GM12878 (cell line): ENCODE data around the gene H1-8. TPM values are rescaled to one million over a fixed set of nuclear protein-coding genes. Genes with fewer than 3 reads are reported as not detected.

Experiments used
- ATAC-seq: fragments of 200-7000 bp; cut with Tn5 transposase; 3 replicates; pipeline ENCODE4 v1.9.1; 2020; ENCODE audit warnings: mild to moderate bottlenecking, moderate library complexity
- BruUV-seq: library from RNA; stranded (reverse); fragments of 400-500 nt; replicated peaks from 2 replicates; lab custom pipeline; 2021; lab: Mats Ljungman, UMichigan
- CTCF ChIA-PET: fragments of 300-600 bp; sonication (Branson Sonifier 250); formaldehyde crosslinking; extraction: SDS; loops from one replicate; lab custom pipeline; 2021; ENCODE audit warnings: inconsistent platforms; lab: Yijun Ruan, JAX
- POLR2A ChIA-PET: fragments of 350-600 bp; formaldehyde crosslinking; extraction: SDS; loops from one replicate; lab custom pipeline; 2021; ENCODE audit warnings: inconsistent platforms; lab: Charles Lee
- RAD21 ChIA-PET: fragments of 300-600 bp; sonication (Branson Sonifier 250); formaldehyde crosslinking; loops from one replicate; lab custom pipeline; 2023; ENCODE audit warnings: antibody characterized with exemption; ENCODE audit not compliant: unreplicated experiment; lab: Charles Lee
- SMC1A ChIA-PET: fragments of 300-600 bp; sonication (Branson Sonifier 250); formaldehyde crosslinking; loops from one replicate; lab custom pipeline; 2023; ENCODE audit not compliant: unreplicated experiment, uncharacterized antibody; lab: Charles Lee
- DNase-seq: peaks from one replicate; pipeline ENCODE4 v3.0.0-alpha.2; 2011; ENCODE audit warnings: low read depth, low spot score
- FAIRE-seq: peaks from 3 replicates; lab custom pipeline; 2011; peaks lifted over from hg19 to GRCh38; lab: Jason Lieb, UNC
- H2AFZ ChIP-seq: 2 replicates; pipeline ENCODE4 v1.6.0; 2011; ENCODE audit warnings: low read depth, low read length, control low read depth; ENCODE audit not compliant: control insufficient read depth
- H3K27ac ChIP-seq: 2 replicates; pipeline ENCODE4 v1.5.1; 2011; ENCODE audit warnings: control low read depth; ENCODE audit not compliant: control insufficient read depth, insufficient read depth
- H3K27me3 ChIP-seq, 2 experiments: replicated peaks in 1 of 2; 2 replicates each; pipeline versions ENCODE4 v1.6.0 to v1.6.1; 2011; ENCODE audit warnings: low read length in 1 of 2; ENCODE audit not compliant: control insufficient read depth in 2 of 2, insufficient read depth in 2 of 2
- H3K36me3 ChIP-seq, 2 experiments: 2 replicates each; pipeline ENCODE4 v1.5.1; 2011; ENCODE audit warnings: low read length in 1 of 2; ENCODE audit not compliant: control insufficient read depth in 2 of 2, insufficient read depth in 2 of 2
- H3K4me1 ChIP-seq: 2 replicates; pipeline ENCODE4 v1.6.1; 2011; ENCODE audit warnings: mild to moderate bottlenecking, low read length, moderate library complexity, mixed read lengths; ENCODE audit not compliant: control insufficient read depth, insufficient read depth
- H3K4me2 ChIP-seq: 2 replicates; pipeline ENCODE4 v1.6.0; 2011; ENCODE audit warnings: control low read depth; ENCODE audit not compliant: control insufficient read depth, insufficient read depth
- H3K4me3 ChIP-seq: fragments of 200-600 bp; sonication (generic); 2 replicates; pipeline ENCODE4 v1.5.1; 2016
- H3K79me2 ChIP-seq: 2 replicates; pipeline ENCODE4 v1.6.0; 2011; ENCODE audit warnings: low read length; ENCODE audit not compliant: control insufficient read depth, insufficient read depth
- H3K9ac ChIP-seq: 2 replicates; pipeline ENCODE4 v1.8.0; 2011; ENCODE audit warnings: low read length, control low read depth, mixed read lengths; ENCODE audit not compliant: control insufficient read depth, insufficient read depth
- H3K9me3 ChIP-seq: replicated peaks from 3 replicates; pipeline ENCODE4 v1.5.1; 2011; ENCODE audit warnings: mild to moderate bottlenecking, low read length; ENCODE audit not compliant: control insufficient read depth, insufficient read depth
- H4K20me1 ChIP-seq: 2 replicates; pipeline ENCODE4 v1.6.0; 2011; ENCODE audit not compliant: control insufficient read depth, insufficient read depth
- CREM ChIP-seq: IDR thresholded peaks from 2 replicates; pipeline ENCODE4 v1.6.1; 2014; ENCODE audit warnings: antibody characterized with exemption, low read depth
- EGR1 ChIP-seq, 2 experiments: IDR thresholded peaks; 1 replicate in 1 of 2; 2 replicates in 1 of 2; pipeline ENCODE4 v1.6.1; 2011 to 2012; ENCODE audit warnings: low read depth in 2 of 2, low read length in 2 of 2, borderline replicate concordance in 1 of 2, mild to moderate bottlenecking in 1 of 2, moderate library complexity in 1 of 2
- JUNB ChIP-seq: IDR thresholded peaks from 2 replicates; pipeline ENCODE4 v1.6.1; 2016; ENCODE audit warnings: antibody characterized with exemption, mild to moderate bottlenecking
- JUND ChIP-seq: IDR thresholded peaks from 2 replicates; pipeline ENCODE4 v1.6.1; 2012; ENCODE audit warnings: low read depth, mild to moderate bottlenecking, low read length, improper control_type of control experiment, moderate library complexity
- POLR2AphosphoS5 ChIP-seq: IDR thresholded peaks from 2 replicates; pipeline ENCODE4 v1.6.1; 2011; ENCODE audit warnings: mild to moderate bottlenecking, low read length, inconsistent platforms
- RAD21 ChIP-seq: IDR thresholded peaks from 2 replicates; pipeline ENCODE4 v1.6.1; 2011; ENCODE audit warnings: mild to moderate bottlenecking, low read depth, low read length, moderate library complexity; ENCODE audit not compliant: insufficient read depth
- SMAD5 ChIP-seq: IDR thresholded peaks from 2 replicates; pipeline ENCODE4 v1.6.1; 2016; ENCODE audit warnings: antibody characterized with exemption, low read depth
- SPI1 ChIP-seq: IDR thresholded peaks from 2 replicates; pipeline ENCODE4 v1.6.1; 2011; ENCODE audit warnings: low read depth, mild to moderate bottlenecking, low read length, moderate library complexity, borderline replicate concordance; ENCODE audit not compliant: insufficient read depth
- ZNF592 ChIP-seq: fragments of 450-650 bp; IDR thresholded peaks from 2 replicates; pipeline ENCODE4 v1.6.1; 2017; ENCODE audit warnings: mild to moderate bottlenecking, moderate library complexity
- WGBS: methylation state at CpG from one replicate; pipeline ENCODE4 v1.1.6; 2016; ENCODE audit warnings: low lambda C conversion rate; ENCODE audit not compliant: insufficient replicate concordance, insufficient coverage; ENCODE audit errors: missing lambda C conversion rate; 5-methylcytosine and 5-hydroxymethylcytosine counted together
- in situ Hi-C: fragments of 300-500 bp; cut with MboI; formaldehyde crosslinking; loops from 9 replicates; pipeline ENCODE4 v1.14.3; 2018; ENCODE audit warnings: mixed read lengths
- intact Hi-C: fragments of 100-400 bp; cut with micrococcal nuclease; formaldehyde crosslinking; loops from one replicate; pipeline ENCODE4 v1.14.2; 2022; ENCODE audit not compliant: unreplicated experiment
- polyA plus RNA-seq, 11 experiments: library from polyadenylated mRNA; depleted of rRNA in 4 of 11; unstranded in 6 of 11; stranded (reverse) in 5 of 11; fragments of >200 nt; fragmentation: Nextera tagmentation in 4 of 11; fragmentation: Illumina TruSeq in 1 of 11; extraction: Ambion mirVana in 4 of 11; extraction: Trizol in 1 of 11; gene quantifications; 1 replicate in 1 of 11; 2 replicates in 10 of 11; pipeline versions ENCODE4 v1.2.1 to v1.2.3, GENCODE V29; 2011 to 2016; ENCODE audit warnings: inconsistent platforms in 2 of 11, missing spikeins in 2 of 11, low read depth in 1 of 11
- total RNA-seq, 4 experiments: library from RNA; depleted of rRNA in 3 of 4; stranded (reverse); fragments of >200 nt in 3 of 4; fragmentation: Illumina TruSeq in 1 of 4; extraction: Trizol in 1 of 4; gene quantifications; 2 replicates each; pipeline versions ENCODE4 v1.2.1 to v1.2.3, GENCODE V29; 2013 to 2021
- TF ChIP-seq, protein P1 (sequence below): IDR thresholded peaks from 2 replicates; pipeline ENCODE4 v1.6.1; 2011; ENCODE audit warnings: mild to moderate bottlenecking, low read depth, low read length, moderate library complexity; ENCODE audit not compliant: insufficient replicate concordance
- TF ChIP-seq, protein P2 (sequence below): IDR thresholded peaks from 2 replicates; pipeline ENCODE4 v1.6.1; 2011; ENCODE audit warnings: low read depth, mild to moderate bottlenecking, low read length, moderate library complexity, borderline replicate concordance; ENCODE audit errors: extremely low read depth

H1-8 gene
- total and polyA plus RNA-seq, 10 of the 15 experiments (the other 5 are each of a cell fraction or from before 2014, with no cell fraction given) = not detected

- intact Hi-C loops = no loop called here
- ChIA-PET SMC1A (no interaction called here), RAD21 (no interaction called here)
Observed at GRCh38 chr3:129572603-129573002, 29.6 kb downstream of the H1-8 start.

DNA sequence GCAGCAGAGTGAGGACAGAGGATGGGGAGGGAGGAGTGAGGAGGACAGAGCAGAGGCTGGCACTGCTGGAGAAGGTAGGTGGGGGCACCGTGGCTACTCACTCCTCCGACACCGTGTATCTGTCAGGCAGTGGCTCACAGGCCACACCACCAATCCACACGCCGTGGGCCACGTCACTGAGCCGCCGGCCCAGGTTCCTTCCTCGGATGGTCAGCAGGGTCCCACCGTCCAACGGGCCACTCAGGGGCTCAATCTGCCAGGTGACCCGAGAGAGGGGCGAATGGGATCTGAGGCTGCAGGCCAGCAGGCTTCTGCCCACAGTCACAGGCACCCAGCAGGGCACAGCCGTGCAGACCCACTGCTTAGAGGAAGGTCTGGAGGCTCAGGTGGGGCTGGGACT lies 30.5 kb downstream of the H1-8 start:
- in situ Hi-C loops (no loop called here), intact Hi-C loops (no loop called here)
- H3K27ac ChIP-seq = no peak overlapping the region
- no peaks in the 10 kb centered on the region for H3K9me3 ChIP-seq
- no peak overlapping the region for H3K4me3 ChIP-seq
- ChIA-PET CTCF (no interaction called here), RAD21 (no interaction called here), SMC1A (no interaction called here), POLR2A (no interaction called here)
- H3K4me2 ChIP-seq = no peak overlapping the region
- no peak for FAIRE-seq
- 63% methylated on average over 14 of the region's 14 CpGs for WGBS
- H3K9ac ChIP-seq = no peak overlapping the region
- DNase-seq = no peak
- H2AFZ ChIP-seq = no peak overlapping the region
- no peaks in the 10 kb centered on the region for H3K79me2 ChIP-seq
- H3K36me3 ChIP-seq = no peaks in the 10 kb centered on the region
- H4K20me1 ChIP-seq = no peaks in the 10 kb centered on the region
- peaks cover 22% of the 10 kb centered on the region for H3K4me1 ChIP-seq
- ATAC-seq = no peak
- H3K27me3 ChIP-seq = no peaks in the 10 kb centered on the region
- no TSS peak for BruUV-seq
- TF ChIP-seq ZNF592 = no peak
- TF ChIP-seq, protein P1, sequence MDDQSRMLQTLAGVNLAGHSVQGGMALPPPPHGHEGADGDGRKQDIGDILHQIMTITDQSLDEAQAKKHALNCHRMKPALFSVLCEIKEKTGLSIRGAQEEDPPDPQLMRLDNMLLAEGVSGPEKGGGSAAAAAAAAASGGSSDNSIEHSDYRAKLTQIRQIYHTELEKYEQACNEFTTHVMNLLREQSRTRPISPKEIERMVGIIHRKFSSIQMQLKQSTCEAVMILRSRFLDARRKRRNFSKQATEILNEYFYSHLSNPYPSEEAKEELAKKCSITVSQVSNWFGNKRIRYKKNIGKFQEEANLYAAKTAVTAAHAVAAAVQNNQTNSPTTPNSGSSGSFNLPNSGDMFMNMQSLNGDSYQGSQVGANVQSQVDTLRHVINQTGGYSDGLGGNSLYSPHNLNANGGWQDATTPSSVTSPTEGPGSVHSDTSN = no peak
- TF ChIP-seq JUND = no peak
- TF ChIP-seq JUNB = no peak
- TF ChIP-seq EGR1 (IDR thresholded peaks at IDR 0.05; ENCODE audit: borderline replicate concordance in 1 of 2, low read depth in 2 of 2, low read length in 2 of 2) = no peak
- TF ChIP-seq, protein P2, sequence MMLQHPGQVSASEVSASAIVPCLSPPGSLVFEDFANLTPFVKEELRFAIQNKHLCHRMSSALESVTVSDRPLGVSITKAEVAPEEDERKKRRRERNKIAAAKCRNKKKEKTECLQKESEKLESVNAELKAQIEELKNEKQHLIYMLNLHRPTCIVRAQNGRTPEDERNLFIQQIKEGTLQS = no peak
- no peak for TF ChIP-seq SPI1
- TF ChIP-seq SMAD5 = no peak
- TF ChIP-seq POLR2AphosphoS5 = no peak
- TF ChIP-seq CREM = no peak

More at GRCh38 chr3:129572603-129573002, 29.6 kb downstream of the H1-8 start:
- FAIRE-seq (no peak), ATAC-seq (no peak), DNase-seq (no peak)
- 55% methylated on average over 18 of the region's 18 CpGs for WGBS
- Histone ChIP-seq H2AFZ (no peak overlapping the region), H3K36me3 (no peaks in the 10 kb centered on the region), H3K4me3 (no peak overlapping the region), H3K79me2 (no peaks in the 10 kb centered on the region), H3K27me3 (no peaks in the 10 kb centered on the region), H3K27ac (no peak overlapping the region), H3K4me1 (peaks cover 13% of the 10 kb centered on the region)
- BruUV-seq = no TSS peak
- CTCF ChIA-PET = no interaction called here
- in situ Hi-C loops = no loop called here
- TF ChIP-seq RAD21 = no peak
- TF ChIP-seq, all 136 proteins: peak for 0
- Histone ChIP-seq H3K9ac (no peak overlapping the region), H3K4me2 (no peak overlapping the region), H4K20me1 (no peaks in the 10 kb centered on the region), H3K9me3 (no peaks in the 10 kb centered on the region)
- POLR2A ChIA-PET = no interaction called here
